AG04449 (cell line): ENCODE results near the gene HK1.

ENCODE experiments used
- CTCF ChIA-PET: fragments of 350-600 bp; formaldehyde crosslinking; extraction: SDS; loops from one replicate; lab custom pipeline; 2021; ENCODE audit warnings: antibody characterized with exemption; lab: Yijun Ruan, JAX
- POLR2A ChIA-PET: fragments of 400-600, 350-600 bp; formaldehyde crosslinking; extraction: SDS; loops from one replicate; lab custom pipeline; 2020; ENCODE audit warnings: antibody characterized with exemption, inconsistent platforms; lab: Yijun Ruan, JAX
- DNase-seq: peaks from one replicate; pipeline ENCODE4 v3.0.0-alpha.2; 2010; ENCODE audit warnings: low read depth, low spot score
- H3K4me3 ChIP-seq: 2 replicates; pipeline ENCODE4 v1.5.1; 2011; ENCODE audit warnings: low read depth, mild to moderate bottlenecking, control low read depth, low read length
- CTCF ChIP-seq: IDR thresholded peaks from one replicate; pipeline ENCODE4 v1.5.1; 2011; ENCODE audit warnings: mild to moderate bottlenecking, moderate library complexity, low read length, control low read depth, inconsistent platforms; ENCODE audit not compliant: insufficient read depth; ENCODE audit errors: missing control alignments

Gene HK1

GRCh38 chr10:69414036-69415018, 136.0 kb downstream of the HK1 start:
- no peak for TF ChIP-seq CTCF
- POLR2A ChIA-PET, result no interaction called here
- no peak overlapping the region for H3K4me3 ChIP-seq
- CTCF ChIA-PET, result interaction anchor here (0.7 to 1.9 kb wide), 14 partner anchors 8 to 409 kb away, joined by 3 to 8 read pairs (median 4); no protein-coding TSS in a partner anchor
- no peak for DNase-seq

GRCh38 chr10:69415049-69415448, 136.8 kb downstream of the HK1 start:
- no peak for TF ChIP-seq CTCF
- ChIA-PET POLR2A (no interaction called here), CTCF (interaction anchor here (0.7 to 3.3 kb wide), 11 partner anchors 11 to 410 kb away, joined by 3 to 15 read pairs (median 5); no protein-coding TSS in a partner anchor)
- H3K4me3 ChIP-seq, result no peak overlapping the region
- DNase-seq, result no peak

- ChIA-PET CTCF (interaction anchor here (1.5 to 4.4 kb wide), 4 partner anchors 8 to 92 kb away, joined by 3 to 33 read pairs (median 23); no protein-coding TSS in a partner anchor), POLR2A (no interaction called here)
- no peak overlapping the region for H3K4me3 ChIP-seq
- DNase-seq, result no peak
- TF ChIP-seq CTCF, result no peak
Measured at GRCh38 chr10:69415951-69416350, 137.7 kb downstream of the HK1 start.

- H3K4me3 ChIP-seq, result no peak within 1 kb of the TSS
- ChIA-PET POLR2A (no interaction called here), CTCF (interaction anchor here (0.7 to 4.4 kb wide), 7 partner anchors 9 to 323 kb away, joined by 3 to 33 read pairs (median 4); no protein-coding TSS in a partner anchor)
- DNase-seq, result no peak
- no peak for TF ChIP-seq CTCF
Measured at GRCh38 chr10:69416695-69417094, 138.4 kb downstream of the HK1 start, which contains the start of gene TACR2. Gene TACR2, minus strand, starts transcription at chr10:69416918. Its CDS starts 595 bp downstream, at chr10:69416323.

- no peak for TF ChIP-seq CTCF
- no peak overlapping the region for H3K4me3 ChIP-seq
- ChIA-PET CTCF (interaction anchor here (0.9 to 4.4 kb wide), 7 partner anchors 10 to 324 kb away, joined by 3 to 33 read pairs (median 4); no protein-coding TSS in a partner anchor), POLR2A (no interaction called here)
- DNase-seq, result no peak
Measured at GRCh38 chr10:69417542-69417941, 139.2 kb downstream of the HK1 start.
